Adrenal gland (tissue), 5 donors: ENCODE results near the gene NSMCE1.

Source experiments
- POLR2A ChIP-seq, 2 donors: fragments of 450-650 bp; IDR thresholded peaks; one replicate each; pipeline ENCODE4 v1.6.1; 2017; ENCODE audit warnings: antibody characterized with exemption in 2 of 2, mild to moderate bottlenecking in 2 of 2, moderate library complexity in 1 of 2
- TF ChIP-seq, protein P1 (sequence below), 6 experiments: fragments of 450-650 bp in 4 of 6; fragments of 200-600 bp in 2 of 6; sonication (generic) in 1 of 6; IDR thresholded peaks; 1 replicate in 5 of 6; 2 replicates in 1 of 6; pipeline versions ENCODE4 v1.5.1 to v1.8.0; 2016 to 2021; ENCODE audit warnings: antibody characterized with exemption in 6 of 6, mild to moderate bottlenecking in 2 of 6, moderate library complexity in 1 of 6
- donor health status: DM: no; HTN: no; CAD: no.

DNA sequence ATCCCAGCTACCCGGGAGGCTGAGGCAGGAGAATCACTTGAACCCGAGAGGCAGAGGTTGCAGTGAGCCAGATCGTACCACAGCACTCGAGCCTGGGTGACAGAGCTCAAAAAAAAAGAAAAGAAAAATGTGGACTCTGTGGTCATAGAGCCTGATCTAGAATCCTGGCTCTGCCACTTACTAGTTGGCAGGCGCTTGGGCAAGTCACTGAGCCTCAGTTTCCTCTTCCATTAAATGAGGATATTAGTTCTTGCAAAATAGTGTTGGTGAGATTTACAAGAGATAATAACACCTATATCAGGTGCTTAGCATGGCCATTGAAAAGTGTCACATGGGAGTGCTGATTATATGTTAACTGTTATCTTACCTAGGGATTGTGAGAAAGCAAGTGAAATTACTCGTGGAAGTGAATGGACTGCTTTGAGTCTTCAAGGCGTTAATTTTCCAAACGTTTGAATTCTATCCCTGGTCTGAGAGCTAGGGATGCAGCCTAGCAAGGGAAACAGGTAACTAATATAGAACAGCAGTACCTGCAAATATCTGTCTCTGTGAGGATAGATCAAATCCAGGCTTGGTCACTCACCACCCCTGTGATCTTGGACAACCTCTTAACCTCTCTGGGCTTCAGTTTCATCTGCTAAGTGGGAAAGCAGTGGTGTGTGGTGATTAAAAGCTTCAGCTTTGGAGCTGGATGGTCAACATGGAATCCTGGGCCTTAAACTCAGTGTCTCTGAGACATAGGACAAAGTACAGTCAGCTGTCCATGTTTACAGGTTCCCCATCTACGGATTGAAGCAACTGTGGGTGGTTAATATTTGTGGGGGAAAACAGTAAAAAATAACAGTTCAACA lies 953 bp upstream of the NSMCE1 start:
- no peak for TF ChIP-seq POLR2A (IDR thresholded peaks at IDR 0.05)
- TF ChIP-seq, protein P1, sequence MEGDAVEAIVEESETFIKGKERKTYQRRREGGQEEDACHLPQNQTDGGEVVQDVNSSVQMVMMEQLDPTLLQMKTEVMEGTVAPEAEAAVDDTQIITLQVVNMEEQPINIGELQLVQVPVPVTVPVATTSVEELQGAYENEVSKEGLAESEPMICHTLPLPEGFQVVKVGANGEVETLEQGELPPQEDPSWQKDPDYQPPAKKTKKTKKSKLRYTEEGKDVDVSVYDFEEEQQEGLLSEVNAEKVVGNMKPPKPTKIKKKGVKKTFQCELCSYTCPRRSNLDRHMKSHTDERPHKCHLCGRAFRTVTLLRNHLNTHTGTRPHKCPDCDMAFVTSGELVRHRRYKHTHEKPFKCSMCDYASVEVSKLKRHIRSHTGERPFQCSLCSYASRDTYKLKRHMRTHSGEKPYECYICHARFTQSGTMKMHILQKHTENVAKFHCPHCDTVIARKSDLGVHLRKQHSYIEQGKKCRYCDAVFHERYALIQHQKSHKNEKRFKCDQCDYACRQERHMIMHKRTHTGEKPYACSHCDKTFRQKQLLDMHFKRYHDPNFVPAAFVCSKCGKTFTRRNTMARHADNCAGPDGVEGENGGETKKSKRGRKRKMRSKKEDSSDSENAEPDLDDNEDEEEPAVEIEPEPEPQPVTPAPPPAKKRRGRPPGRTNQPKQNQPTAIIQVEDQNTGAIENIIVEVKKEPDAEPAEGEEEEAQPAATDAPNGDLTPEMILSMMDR (IDR thresholded peaks at IDR 0.05): no peak
